ENCODE measurements around the gene ACYP1. TPM values are rescaled to one million over a fixed set of nuclear protein-coding genes. Genes with fewer than 3 reads are reported as not detected.

Gene ACYP1
- total and polyA plus RNA-seq, 2 of the 13 experiments (the other 11 are each of a cell fraction or from before 2014, with no cell fraction given), result 9.7 to 22.4 TPM

- TF ChIP-seq, protein P1, sequence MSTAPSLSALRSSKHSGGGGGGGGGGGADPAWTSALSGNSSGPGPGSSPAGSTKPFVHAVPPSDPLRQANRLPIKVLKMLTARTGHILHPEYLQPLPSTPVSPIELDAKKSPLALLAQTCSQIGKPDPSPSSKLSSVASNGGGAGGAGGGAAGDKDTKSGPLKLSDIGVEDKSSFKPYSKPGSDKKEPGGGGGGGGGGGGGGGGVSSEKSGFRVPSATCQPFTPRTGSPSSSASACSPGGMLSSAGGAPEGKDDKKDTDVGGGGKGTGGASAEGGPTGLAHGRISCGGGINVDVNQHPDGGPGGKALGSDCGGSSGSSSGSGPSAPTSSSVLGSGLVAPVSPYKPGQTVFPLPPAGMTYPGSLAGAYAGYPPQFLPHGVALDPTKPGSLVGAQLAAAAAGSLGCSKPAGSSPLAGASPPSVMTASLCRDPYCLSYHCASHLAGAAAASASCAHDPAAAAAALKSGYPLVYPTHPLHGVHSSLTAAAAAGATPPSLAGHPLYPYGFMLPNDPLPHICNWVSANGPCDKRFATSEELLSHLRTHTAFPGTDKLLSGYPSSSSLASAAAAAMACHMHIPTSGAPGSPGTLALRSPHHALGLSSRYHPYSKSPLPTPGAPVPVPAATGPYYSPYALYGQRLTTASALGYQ (CRISPR knock-in tag; IDR thresholded peaks at IDR 0.05), result no peak
- TF ChIP-seq ZNF274 (CRISPR knock-in tag; IDR thresholded peaks at IDR 0.05) (peak; percentile 95), RXRB (CRISPR knock-in tag; IDR thresholded peaks at IDR 0.05; ENCODE audit: borderline replicate concordance) (peak; percentile 67), TBP (CRISPR knock-in tag; IDR thresholded peaks at IDR 0.05) (no peak), HBP1 (CRISPR knock-in tag; IDR thresholded peaks at IDR 0.05; ENCODE audit: low read depth) (no peak), SCMH1 (CRISPR knock-in tag; IDR thresholded peaks at IDR 0.05; ENCODE audit: borderline replicate concordance) (no peak), SATB2 (CRISPR knock-in tag; IDR thresholded peaks at IDR 0.05) (no peak), SIX4 (CRISPR knock-in tag; IDR thresholded peaks at IDR 0.05) (no peak), ZNF7 (CRISPR knock-in tag; IDR thresholded peaks at IDR 0.05) (no peak), CERS6 (CRISPR knock-in tag; IDR thresholded peaks at IDR 0.05) (peak; percentile 76; the same call in 1 of the 2 replicates), EHMT2 (IDR thresholded peaks at IDR 0.05; ENCODE audit: borderline replicate concordance, low read depth, low read length) (no peak), ZNF460 (CRISPR knock-in tag; IDR thresholded peaks at IDR 0.05; ENCODE audit: borderline replicate concordance) (no peak), KAT2B (IDR thresholded peaks at IDR 0.05; ENCODE audit: borderline replicate concordance, low read depth, low read length) (no peak), ZNF337 (CRISPR knock-in tag; IDR thresholded peaks at IDR 0.05; ENCODE audit: borderline replicate concordance, low read depth) (peak; percentile 28; the same call in 1 of the 2 replicates), HIC2 (CRISPR knock-in tag; IDR thresholded peaks at IDR 0.05; ENCODE audit: low read depth) (peak; percentile 53; the same call in 1 of the 2 replicates)
- TF ChIP-seq, protein P2, sequence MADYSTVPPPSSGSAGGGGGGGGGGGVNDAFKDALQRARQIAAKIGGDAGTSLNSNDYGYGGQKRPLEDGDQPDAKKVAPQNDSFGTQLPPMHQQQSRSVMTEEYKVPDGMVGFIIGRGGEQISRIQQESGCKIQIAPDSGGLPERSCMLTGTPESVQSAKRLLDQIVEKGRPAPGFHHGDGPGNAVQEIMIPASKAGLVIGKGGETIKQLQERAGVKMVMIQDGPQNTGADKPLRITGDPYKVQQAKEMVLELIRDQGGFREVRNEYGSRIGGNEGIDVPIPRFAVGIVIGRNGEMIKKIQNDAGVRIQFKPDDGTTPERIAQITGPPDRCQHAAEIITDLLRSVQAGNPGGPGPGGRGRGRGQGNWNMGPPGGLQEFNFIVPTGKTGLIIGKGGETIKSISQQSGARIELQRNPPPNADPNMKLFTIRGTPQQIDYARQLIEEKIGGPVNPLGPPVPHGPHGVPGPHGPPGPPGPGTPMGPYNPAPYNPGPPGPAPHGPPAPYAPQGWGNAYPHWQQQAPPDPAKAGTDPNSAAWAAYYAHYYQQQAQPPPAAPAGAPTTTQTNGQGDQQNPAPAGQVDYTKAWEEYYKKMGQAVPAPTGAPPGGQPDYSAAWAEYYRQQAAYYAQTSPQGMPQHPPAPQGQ (CRISPR knock-in tag; IDR thresholded peaks at IDR 0.05; ENCODE audit: borderline replicate concordance), result no peak
- TF ChIP-seq, protein P3, sequence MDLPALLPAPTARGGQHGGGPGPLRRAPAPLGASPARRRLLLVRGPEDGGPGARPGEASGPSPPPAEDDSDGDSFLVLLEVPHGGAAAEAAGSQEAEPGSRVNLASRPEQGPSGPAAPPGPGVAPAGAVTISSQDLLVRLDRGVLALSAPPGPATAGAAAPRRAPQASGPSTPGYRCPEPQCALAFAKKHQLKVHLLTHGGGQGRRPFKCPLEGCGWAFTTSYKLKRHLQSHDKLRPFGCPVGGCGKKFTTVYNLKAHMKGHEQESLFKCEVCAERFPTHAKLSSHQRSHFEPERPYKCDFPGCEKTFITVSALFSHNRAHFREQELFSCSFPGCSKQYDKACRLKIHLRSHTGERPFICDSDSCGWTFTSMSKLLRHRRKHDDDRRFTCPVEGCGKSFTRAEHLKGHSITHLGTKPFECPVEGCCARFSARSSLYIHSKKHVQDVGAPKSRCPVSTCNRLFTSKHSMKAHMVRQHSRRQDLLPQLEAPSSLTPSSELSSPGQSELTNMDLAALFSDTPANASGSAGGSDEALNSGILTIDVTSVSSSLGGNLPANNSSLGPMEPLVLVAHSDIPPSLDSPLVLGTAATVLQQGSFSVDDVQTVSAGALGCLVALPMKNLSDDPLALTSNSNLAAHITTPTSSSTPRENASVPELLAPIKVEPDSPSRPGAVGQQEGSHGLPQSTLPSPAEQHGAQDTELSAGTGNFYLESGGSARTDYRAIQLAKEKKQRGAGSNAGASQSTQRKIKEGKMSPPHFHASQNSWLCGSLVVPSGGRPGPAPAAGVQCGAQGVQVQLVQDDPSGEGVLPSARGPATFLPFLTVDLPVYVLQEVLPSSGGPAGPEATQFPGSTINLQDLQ (CRISPR knock-in tag; IDR thresholded peaks at IDR 0.05), result no peak; the same call in 1 of the 2 replicates
These were observed 12.8 kb downstream of the ACYP1 start, which contains the start of gene MLH3 (continued) for GRCh38 chr14:75050852-75051555.

Measured in HepG2 (cell line).